Kidney epithelial cell (primary cell): ENCODE measurements around the gene SPINT3. TPM values are rescaled to one million over a fixed set of nuclear protein-coding genes. Genes with fewer than 3 reads are reported as not detected.

Experiments
- DNase-seq: peaks from one replicate; pipeline ENCODE4 v3.0.0-alpha.2; 2010; ENCODE audit warnings: low read depth
- H3K27me3 ChIP-seq: 2 replicates; pipeline ENCODE4 v1.6.0; 2011; ENCODE audit warnings: low read length; ENCODE audit not compliant: control insufficient read depth, insufficient read depth
- H3K36me3 ChIP-seq: 2 replicates; pipeline ENCODE4 v1.5.1; 2011; ENCODE audit warnings: low read length; ENCODE audit not compliant: control insufficient read depth, insufficient read depth
- H3K4me3 ChIP-seq: 2 replicates; pipeline ENCODE4 v1.5.1; 2011; ENCODE audit warnings: low read depth, mild to moderate bottlenecking, control low read depth, low read length
- total RNA-seq: library from RNA; depleted of rRNA; stranded (reverse); fragments of >200 nt; gene quantifications from 2 replicates; pipeline ENCODE4 v1.2.3, GENCODE V29; 2015
- TF ChIP-seq, protein P1 (sequence below): IDR thresholded peaks from 2 replicates; pipeline ENCODE4 v1.5.1; 2011; ENCODE audit warnings: mild to moderate bottlenecking, moderate library complexity, low read length, control low read depth, inconsistent platforms; ENCODE audit not compliant: insufficient read depth, poor library complexity, severe bottlenecking

SPINT3 gene
- total RNA-seq, 1 donor from 2014 or later = not detected

GRCh38 chr20:45501600-45501999, 13.8 kb downstream of the SPINT3 start:
- TF ChIP-seq, protein P1, sequence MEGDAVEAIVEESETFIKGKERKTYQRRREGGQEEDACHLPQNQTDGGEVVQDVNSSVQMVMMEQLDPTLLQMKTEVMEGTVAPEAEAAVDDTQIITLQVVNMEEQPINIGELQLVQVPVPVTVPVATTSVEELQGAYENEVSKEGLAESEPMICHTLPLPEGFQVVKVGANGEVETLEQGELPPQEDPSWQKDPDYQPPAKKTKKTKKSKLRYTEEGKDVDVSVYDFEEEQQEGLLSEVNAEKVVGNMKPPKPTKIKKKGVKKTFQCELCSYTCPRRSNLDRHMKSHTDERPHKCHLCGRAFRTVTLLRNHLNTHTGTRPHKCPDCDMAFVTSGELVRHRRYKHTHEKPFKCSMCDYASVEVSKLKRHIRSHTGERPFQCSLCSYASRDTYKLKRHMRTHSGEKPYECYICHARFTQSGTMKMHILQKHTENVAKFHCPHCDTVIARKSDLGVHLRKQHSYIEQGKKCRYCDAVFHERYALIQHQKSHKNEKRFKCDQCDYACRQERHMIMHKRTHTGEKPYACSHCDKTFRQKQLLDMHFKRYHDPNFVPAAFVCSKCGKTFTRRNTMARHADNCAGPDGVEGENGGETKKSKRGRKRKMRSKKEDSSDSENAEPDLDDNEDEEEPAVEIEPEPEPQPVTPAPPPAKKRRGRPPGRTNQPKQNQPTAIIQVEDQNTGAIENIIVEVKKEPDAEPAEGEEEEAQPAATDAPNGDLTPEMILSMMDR = no peak
- DNase-seq = no peak
- Histone ChIP-seq H3K4me3 (no peak overlapping the region), H3K27me3 (no peaks in the 10 kb centered on the region), H3K36me3 (no peaks in the 10 kb centered on the region)

DNA sequence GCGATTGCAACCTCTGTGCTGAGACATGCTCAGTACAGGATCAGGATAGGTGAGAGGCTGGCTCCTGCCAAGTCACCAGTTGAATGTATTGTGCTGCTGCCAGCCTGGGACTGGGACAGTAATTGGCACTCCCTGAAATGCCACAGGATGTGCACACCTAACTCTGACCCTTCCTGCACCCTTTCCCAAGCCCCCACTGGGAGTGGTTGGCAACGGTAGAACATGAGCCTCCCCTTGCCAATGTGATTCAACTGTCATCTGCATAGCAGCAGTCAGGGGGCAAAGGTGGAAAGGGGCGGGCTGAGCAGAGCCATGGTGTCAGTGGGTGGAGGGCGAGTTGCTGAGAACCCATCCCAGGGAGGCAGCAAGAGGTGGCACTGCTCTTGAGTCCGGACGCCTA, 15.4 kb downstream of the SPINT3 start:
- Histone ChIP-seq H3K36me3 (no peaks in the 10 kb centered on the region), H3K27me3 (no peaks in the 10 kb centered on the region), H3K4me3 (no peak overlapping the region)
- TF ChIP-seq, protein P1 = no peak
- no peak for DNase-seq

DNA sequence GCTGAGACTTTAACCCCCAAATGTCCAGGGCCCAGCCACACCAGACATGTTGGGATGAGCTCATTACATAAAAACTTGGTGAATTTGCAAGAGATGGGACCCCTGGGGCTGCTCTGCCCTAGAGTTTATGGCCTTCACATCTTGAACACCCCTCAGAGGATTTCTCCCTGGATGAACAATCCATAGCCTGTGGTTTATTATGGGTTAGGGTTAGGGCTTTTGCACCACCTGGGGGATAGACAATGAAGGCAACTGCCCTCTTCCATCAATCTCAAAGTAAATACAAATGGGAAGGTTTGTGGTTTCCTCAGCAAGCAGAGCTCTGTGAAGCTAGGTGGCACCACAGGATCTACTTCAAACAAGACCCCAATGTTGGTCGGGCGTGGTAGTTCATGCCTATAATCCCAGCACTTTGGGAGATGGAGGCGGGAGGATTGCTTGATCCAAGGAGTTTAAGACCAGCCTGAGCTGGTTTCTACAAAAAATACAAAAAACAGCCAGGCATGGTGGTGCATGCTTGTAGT, 17.4 kb downstream of the SPINT3 start:
- H3K27me3 ChIP-seq = no peaks in the 10 kb centered on the region
- no peaks in the 10 kb centered on the region for H3K36me3 ChIP-seq
- TF ChIP-seq, protein P1 = no peak
- no peak for DNase-seq
- no peak overlapping the region for H3K4me3 ChIP-seq

DNA sequence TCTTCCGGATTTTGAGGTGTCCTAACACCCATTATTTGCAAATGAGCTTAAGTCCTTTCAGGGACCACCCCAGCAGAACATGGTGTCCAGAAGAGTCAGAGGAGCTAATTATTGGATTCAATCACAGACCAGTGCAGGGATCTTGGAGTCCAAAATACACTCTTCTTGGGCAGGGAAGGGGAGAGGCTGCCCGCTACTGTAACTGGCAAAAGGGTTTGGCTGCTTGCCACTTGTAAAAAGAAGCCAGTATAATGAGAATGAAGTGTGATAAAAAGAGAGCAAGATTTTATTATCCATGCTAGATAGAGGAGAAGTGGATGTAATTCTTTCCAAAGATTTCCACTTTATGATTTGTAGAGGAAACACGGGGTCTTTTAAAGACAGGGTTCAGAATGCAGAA, 19.3 kb downstream of the SPINT3 start:
- H3K4me3 ChIP-seq = no peak overlapping the region
- H3K36me3 ChIP-seq = no peaks in the 10 kb centered on the region
- no peak for DNase-seq
- H3K27me3 ChIP-seq = no peaks in the 10 kb centered on the region
- TF ChIP-seq, protein P1 = no peak

GRCh38 chr20:45495501-45495941, 19.9 kb downstream of the SPINT3 start:
- TF ChIP-seq, protein P1 = no peak
- Histone ChIP-seq H3K27me3 (no peaks in the 10 kb centered on the region), H3K36me3 (no peaks in the 10 kb centered on the region), H3K4me3 (no peak overlapping the region)
- DNase-seq = no peak

GRCh38 chr20:45489083-45489531, 26.3 kb downstream of the SPINT3 start:
- Histone ChIP-seq H3K4me3 (no peak overlapping the region), H3K36me3 (no peaks in the 10 kb centered on the region), H3K27me3 (peaks cover 4% of the 10 kb centered on the region)
- DNase-seq = peak; percentile 14
- TF ChIP-seq, protein P1 = no peak
